ENCODE data around the gene CXCL5. TPM values are rescaled to one million over a fixed set of nuclear protein-coding genes. Genes with fewer than 3 reads are reported as not detected.

CXCL5 gene
- total RNA-seq, 1 donor from 2014 or later, result 0.28 TPM

- no peak for DNase-seq (ENCODE audit: low read depth, low spot score)
- Mint-ChIP-seq H3K27ac (ENCODE audit: unreplicated experiment) (no peak overlapping the region), H3K36me3 (ENCODE audit: low read depth) (no peaks in the 10 kb centered on the region), H3K4me3 (no peak overlapping the region), H3K4me1 (no peaks in the 10 kb centered on the region), H3K9me3 (peaks cover 4% of the 10 kb centered on the region), H3K27me3 (ENCODE audit: low read depth) (peaks cover 5% of the 10 kb centered on the region)
- TF ChIP-seq, protein P1, sequence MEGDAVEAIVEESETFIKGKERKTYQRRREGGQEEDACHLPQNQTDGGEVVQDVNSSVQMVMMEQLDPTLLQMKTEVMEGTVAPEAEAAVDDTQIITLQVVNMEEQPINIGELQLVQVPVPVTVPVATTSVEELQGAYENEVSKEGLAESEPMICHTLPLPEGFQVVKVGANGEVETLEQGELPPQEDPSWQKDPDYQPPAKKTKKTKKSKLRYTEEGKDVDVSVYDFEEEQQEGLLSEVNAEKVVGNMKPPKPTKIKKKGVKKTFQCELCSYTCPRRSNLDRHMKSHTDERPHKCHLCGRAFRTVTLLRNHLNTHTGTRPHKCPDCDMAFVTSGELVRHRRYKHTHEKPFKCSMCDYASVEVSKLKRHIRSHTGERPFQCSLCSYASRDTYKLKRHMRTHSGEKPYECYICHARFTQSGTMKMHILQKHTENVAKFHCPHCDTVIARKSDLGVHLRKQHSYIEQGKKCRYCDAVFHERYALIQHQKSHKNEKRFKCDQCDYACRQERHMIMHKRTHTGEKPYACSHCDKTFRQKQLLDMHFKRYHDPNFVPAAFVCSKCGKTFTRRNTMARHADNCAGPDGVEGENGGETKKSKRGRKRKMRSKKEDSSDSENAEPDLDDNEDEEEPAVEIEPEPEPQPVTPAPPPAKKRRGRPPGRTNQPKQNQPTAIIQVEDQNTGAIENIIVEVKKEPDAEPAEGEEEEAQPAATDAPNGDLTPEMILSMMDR (conservative IDR thresholded peaks at IDR 0.05), result no peak
Observed at GRCh38 chr4:74009307-74009706, 10.8 kb upstream of the CXCL5 start.

- Mint-ChIP-seq H3K27ac (ENCODE audit: unreplicated experiment) (no peak overlapping the region), H3K27me3 (ENCODE audit: low read depth) (no peaks in the 10 kb centered on the region), H3K4me1 (no peaks in the 10 kb centered on the region), H3K9me3 (peaks cover 4% of the 10 kb centered on the region), H3K4me3 (no peak overlapping the region), H3K36me3 (ENCODE audit: low read depth) (no peaks in the 10 kb centered on the region)
- DNase-seq (ENCODE audit: low read depth, low spot score), result no peak
- TF ChIP-seq, protein P1 (conservative IDR thresholded peaks at IDR 0.05), result no peak
Observed at GRCh38 chr4:74006009-74006476, 7.6 kb upstream of the CXCL5 start.

- Mint-ChIP-seq H3K4me1 (no peaks in the 10 kb centered on the region), H3K36me3 (ENCODE audit: low read depth) (no peaks in the 10 kb centered on the region)
Observed at GRCh38 chr4:74005528-74005927, 7.1 kb upstream of the CXCL5 start.

DNA sequence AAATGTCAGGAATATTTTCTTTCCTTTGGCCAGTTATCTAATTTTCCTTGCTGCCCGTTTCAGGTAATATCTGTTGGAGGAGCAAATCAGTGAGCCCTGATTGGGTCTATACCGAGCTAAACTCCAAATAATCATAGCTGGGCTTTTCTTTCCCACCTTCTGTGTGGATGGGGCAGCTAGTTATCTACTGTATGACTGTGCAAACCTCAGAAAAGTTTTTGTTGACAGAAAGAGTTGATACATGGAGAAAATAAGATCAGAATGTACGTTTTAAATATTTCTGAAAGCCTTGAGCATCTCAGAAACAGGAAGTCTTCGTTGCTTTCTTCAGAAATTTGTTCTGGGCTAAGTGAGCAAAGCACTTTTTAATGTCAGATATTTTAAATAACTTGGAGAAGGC, 6.2 kb upstream of the CXCL5 start:
- H3K4me3 Mint-ChIP-seq, result no peak overlapping the region
- H3K4me1 Mint-ChIP-seq, result no peaks in the 10 kb centered on the region
- H3K27ac Mint-ChIP-seq (ENCODE audit: unreplicated experiment), result no peak overlapping the region
- H3K9me3 Mint-ChIP-seq, result no peaks in the 10 kb centered on the region
- DNase-seq (ENCODE audit: low read depth, low spot score), result no peak
- H3K36me3 Mint-ChIP-seq (ENCODE audit: low read depth), result no peaks in the 10 kb centered on the region
- peaks cover 5% of the 10 kb centered on the region for H3K27me3 Mint-ChIP-seq (ENCODE audit: low read depth)
- TF ChIP-seq, protein P1 (conservative IDR thresholded peaks at IDR 0.05), result no peak

More at GRCh38 chr4:74005528-74005927, 7.1 kb upstream of the CXCL5 start:
- H3K9me3 Mint-ChIP-seq, result peaks cover 2% of the 10 kb centered on the region
- H3K27me3 Mint-ChIP-seq (ENCODE audit: low read depth), result no peaks in the 10 kb centered on the region
- DNase-seq (ENCODE audit: low read depth, low spot score), result no peak
- TF ChIP-seq, protein P1 (conservative IDR thresholded peaks at IDR 0.05), result no peak
- no peak overlapping the region for H3K4me3 Mint-ChIP-seq
- H3K27ac Mint-ChIP-seq (ENCODE audit: unreplicated experiment), result no peak overlapping the region

DNA sequence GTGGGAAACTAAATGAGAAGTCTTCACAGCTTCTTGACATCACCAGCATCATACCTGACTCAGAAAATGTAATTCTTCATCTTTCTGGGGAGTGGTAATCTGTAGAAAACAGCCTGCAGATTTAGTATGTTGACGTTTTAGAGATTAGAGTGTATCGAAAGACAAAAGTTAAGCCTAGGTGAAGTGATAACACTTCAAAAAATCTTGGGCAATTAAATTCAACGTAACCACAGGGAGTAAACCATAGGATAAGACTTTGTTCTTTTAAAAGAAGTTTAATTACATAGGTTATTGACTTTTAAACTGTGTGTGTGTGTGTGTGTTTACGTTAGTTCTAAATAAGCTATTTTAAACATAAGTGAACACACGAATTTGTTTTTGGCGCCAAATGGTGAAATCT, 1.8 kb upstream of the CXCL5 start:
- H3K36me3 Mint-ChIP-seq (ENCODE audit: low read depth), result no peaks in the 10 kb centered on the region
- TF ChIP-seq, protein P1 (conservative IDR thresholded peaks at IDR 0.05), result no peak
- no peaks in the 10 kb centered on the region for H3K9me3 Mint-ChIP-seq
- no peak overlapping the region for H3K4me3 Mint-ChIP-seq
- DNase-seq (ENCODE audit: low read depth, low spot score), result no peak
- peaks cover 11% of the 10 kb centered on the region for H3K4me1 Mint-ChIP-seq
- H3K27me3 Mint-ChIP-seq (ENCODE audit: low read depth), result peaks cover 36% of the 10 kb centered on the region
- H3K27ac Mint-ChIP-seq (ENCODE audit: unreplicated experiment), result no peak overlapping the region

- no peak overlapping the region for H3K27ac Mint-ChIP-seq (ENCODE audit: unreplicated experiment)
- DNase-seq (ENCODE audit: low read depth, low spot score), result no peak
- no peak overlapping the region for H3K4me3 Mint-ChIP-seq
- peaks cover 24% of the 10 kb centered on the region for H3K27me3 Mint-ChIP-seq (ENCODE audit: low read depth)
- H3K9me3 Mint-ChIP-seq, result no peaks in the 10 kb centered on the region
- TF ChIP-seq, protein P1 (conservative IDR thresholded peaks at IDR 0.05), result no peak
- no peaks in the 10 kb centered on the region for H3K4me1 Mint-ChIP-seq
- H3K36me3 Mint-ChIP-seq (ENCODE audit: low read depth), result no peaks in the 10 kb centered on the region
Observed at GRCh38 chr4:73992050-73992449, 6.4 kb downstream of the CXCL5 start.

Data from neural crest cell (in vitro differentiated cells).